B cell (primary cell): ENCODE measurements around the gene SFMBT1.

Experiments
- CTCF ChIP-seq: fragments of 200-600 bp; IDR thresholded peaks from one replicate; pipeline ENCODE4 v1.8.0; 2022; ENCODE audit warnings: antibody characterized with exemption, mild to moderate bottlenecking
- EZH2 ChIP-seq: IDR thresholded peaks from 2 replicates; pipeline ENCODE4 v1.6.1; 2012; ENCODE audit warnings: borderline replicate concordance, low read depth, mild to moderate bottlenecking, moderate library complexity, low read length; ENCODE audit not compliant: insufficient read depth, poor library complexity, severe bottlenecking

GRCh38 chr3:53044371-53044710 lies 1.5 kb downstream of the SFMBT1 start:
- TF ChIP-seq CTCF = no peak
- TF ChIP-seq EZH2 = no peak
